HG02642 (cell line): ENCODE measurements around the gene THBS4.
"Not testable (repeated sequence)": the region's sequence is repeated elsewhere in the genome, so short reads cannot be mapped to it uniquely, and the experiment has no call there.

ENCODE experiments used
- ATAC-seq: cut with Tn5 transposase; IDR thresholded peaks from one replicate; pipeline ENCODE4 v1.9.1; 2021; ENCODE audit warnings: mild to moderate bottlenecking; ENCODE audit not compliant: unreplicated experiment, poor library complexity

The THBS4 gene

GRCh38 chr5:80111376-80111990 is 76.3 kb downstream of the THBS4 start:
- not testable (repeated sequence) for ATAC-seq

DNA sequence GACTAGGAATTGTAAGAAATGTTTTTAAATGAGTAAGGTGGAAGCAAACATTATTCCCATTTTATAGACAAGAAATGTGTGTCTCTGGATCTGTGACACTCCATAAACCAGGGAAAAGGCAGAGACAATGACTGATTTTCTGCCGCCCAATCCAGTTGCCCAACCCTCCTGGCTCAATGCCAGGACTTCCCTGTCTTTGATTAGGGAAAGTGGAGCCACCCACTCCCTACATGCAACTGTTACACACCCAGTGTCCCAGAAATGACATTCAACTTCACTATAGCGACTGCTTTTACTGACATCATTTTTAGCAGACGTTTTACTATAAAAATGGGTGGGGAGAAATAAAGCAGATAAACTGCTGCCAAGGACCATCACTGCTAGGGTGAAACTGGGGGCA is 79.7 kb downstream of the THBS4 start:
- ATAC-seq, result no peak

GRCh38 chr5:80116000-80116399 is 80.9 kb downstream of the THBS4 start:
- no peak for ATAC-seq

- no peak for ATAC-seq
Observed at GRCh38 chr5:80116465-80116864, 81.3 kb downstream of the THBS4 start.

DNA sequence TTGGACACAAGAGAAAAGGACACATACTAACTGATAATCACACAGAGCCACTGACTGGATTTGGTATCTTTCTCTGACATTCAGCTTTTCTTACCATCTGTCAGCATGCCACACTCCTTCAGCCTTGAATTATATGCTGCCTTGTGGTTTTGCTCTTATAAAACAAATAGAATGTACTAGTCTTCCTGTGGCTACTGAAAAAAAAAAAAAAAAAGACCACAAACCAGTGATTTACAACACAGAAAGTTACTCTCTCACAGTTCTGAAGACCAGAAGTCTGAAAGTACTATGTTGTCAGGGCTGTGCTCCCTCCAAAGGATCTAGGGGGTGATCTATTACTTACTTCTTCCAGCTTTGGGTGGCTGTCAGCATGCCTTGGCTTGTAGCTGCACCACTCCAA is 82.3 kb downstream of the THBS4 start:
- no peak for ATAC-seq

GRCh38 chr5:80119372-80119771 is 84.2 kb downstream of the THBS4 start:
- ATAC-seq, result no peak

DNA sequence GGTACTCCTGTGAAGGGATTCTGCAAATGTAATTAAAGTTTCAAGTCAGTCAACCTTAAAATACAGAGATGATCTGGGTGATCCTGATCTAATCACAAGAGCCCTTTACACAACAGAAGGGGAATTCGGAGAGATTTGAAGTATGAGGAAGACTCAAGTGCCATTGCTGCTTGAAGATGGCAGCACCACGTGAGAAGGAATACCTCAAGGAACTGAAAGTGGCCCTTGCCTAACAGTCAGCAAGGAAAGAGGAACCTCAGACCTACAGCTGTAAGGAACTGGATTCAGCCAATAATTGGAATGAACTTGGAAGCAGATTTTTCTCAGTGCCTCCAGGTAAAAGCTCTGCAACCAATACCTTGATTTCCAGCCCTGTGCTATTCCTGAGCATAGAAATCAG is 87.4 kb downstream of the THBS4 start:
- no peak for ATAC-seq

GRCh38 chr5:80124121-80124918 is 89.2 kb downstream of the THBS4 start:
- no peak for ATAC-seq

- peak; percentile 79 for ATAC-seq
Observed at GRCh38 chr5:80125022-80125961, 90.1 kb downstream of the THBS4 start.

DNA sequence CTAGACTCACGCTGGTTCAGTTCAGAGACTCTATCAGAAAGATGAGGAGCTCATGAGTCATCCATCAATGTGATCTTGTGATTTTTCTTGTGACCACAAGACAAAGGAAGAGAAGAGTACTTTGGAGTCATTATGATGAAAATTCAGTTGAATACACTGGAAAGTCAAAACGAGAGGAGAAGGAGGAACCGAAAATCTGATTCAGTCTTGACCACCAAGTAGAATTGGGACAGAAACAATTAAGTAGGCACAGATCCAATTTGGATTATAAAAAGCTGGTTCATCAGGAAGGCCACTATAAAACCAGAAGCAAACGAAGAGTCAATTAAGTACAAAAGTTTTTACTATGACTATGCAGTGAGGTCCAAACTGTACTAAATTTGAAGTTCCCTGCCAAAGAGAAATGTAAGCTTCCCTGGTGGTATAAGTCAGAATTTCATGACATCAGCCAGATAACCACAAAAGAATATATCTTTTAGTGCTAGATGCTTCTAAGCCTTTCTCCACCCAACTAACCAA is 90.9 kb downstream of the THBS4 start:
- ATAC-seq, result peak; percentile 64

- ATAC-seq, result no peak
Observed at GRCh38 chr5:80127116-80127552, 92.0 kb downstream of the THBS4 start.

- ATAC-seq, result no peak
Observed at GRCh38 chr5:80128141-80128540, 93.0 kb downstream of the THBS4 start.

- ATAC-seq, result no peak
Observed at GRCh38 chr5:80129146-80129545, 94.0 kb downstream of the THBS4 start.
